ENCODE measurements around the gene G3BP2. TPM values are rescaled to one million over a fixed set of nuclear protein-coding genes. Genes with fewer than 3 reads are reported as not detected.
A peak's percentile ranks its signal among the peaks of the same experiment; 100 is the strongest.

G3BP2 gene
- total RNA-seq, 2 experiments from 2014 or later: 185 to 197 TPM

GRCh38 chr4:75633846-75634245 is 39.4 kb downstream of the G3BP2 start:
- ChIA-PET POLR2A (no interaction called here), CTCF (no interaction called here)
- Mint-ChIP-seq H3K9me3 (no peaks in the 10 kb centered on the region), H3K27ac (no peak overlapping the region), H3K4me3 (no peak overlapping the region), H3K4me1 (ENCODE audit: low read depth) (peaks cover 22% of the 10 kb centered on the region), H3K36me3 (ENCODE audit: low read depth) (no peaks in the 10 kb centered on the region), H3K27me3 (no peaks in the 10 kb centered on the region)
- DNase-seq (no peak), ATAC-seq (no peak)
- no peak for TF ChIP-seq CTCF (IDR thresholded peaks at IDR 0.05)
- intact Hi-C loops (cut with micrococcal nuclease): no loop called here

GRCh38 chr4:75630937-75631329 is 42.3 kb downstream of the G3BP2 start:
- peaks cover 22% of the 10 kb centered on the region for H3K4me1 Mint-ChIP-seq (ENCODE audit: low read depth)
- CTCF ChIA-PET: interaction anchor here (0.6 to 2.3 kb wide), 8 partner anchors 17 to 265 kb away, joined by 3 to 9 read pairs (median 4); partner anchors contain the start of gene USO1
- intact Hi-C loops (cut with micrococcal nuclease): no loop called here
- ATAC-seq (no peak), DNase-seq (no peak)
- peak overlapping the region; percentile 14 for H3K27ac Mint-ChIP-seq
- TF ChIP-seq CTCF (IDR thresholded peaks at IDR 0.05): no peak
- H3K27me3 Mint-ChIP-seq: no peaks in the 10 kb centered on the region
- no peaks in the 10 kb centered on the region for H3K36me3 Mint-ChIP-seq (ENCODE audit: low read depth)
- H3K4me3 Mint-ChIP-seq: peak overlapping the region; percentile 73
- POLR2A ChIA-PET: interaction anchor here (0.8 to 1.5 kb wide), 3 partner anchors 10 to 38 kb away, joined by 3 to 4 read pairs (median 3); no protein-coding TSS in a partner anchor
- no peaks in the 10 kb centered on the region for H3K9me3 Mint-ChIP-seq

- POLR2A ChIA-PET: interaction anchor here (1.0 to 1.5 kb wide), 2 partner anchors 25 to 38 kb away, joined by 4 read pairs; no protein-coding TSS in a partner anchor
- H3K4me1 Mint-ChIP-seq (ENCODE audit: low read depth): peaks cover 22% of the 10 kb centered on the region
- TF ChIP-seq CTCF (IDR thresholded peaks at IDR 0.05): no peak
- no peaks in the 10 kb centered on the region for H3K27me3 Mint-ChIP-seq
- ATAC-seq (peak; percentile 98), DNase-seq (peak; percentile 92)
- H3K9me3 Mint-ChIP-seq: no peaks in the 10 kb centered on the region
- H3K27ac Mint-ChIP-seq: peak within 1 kb of the TSS; percentile 14
- CTCF ChIA-PET: interaction anchor here (0.6 to 2.3 kb wide), 6 partner anchors 12 to 265 kb away, joined by 3 to 9 read pairs (median 4); partner anchors contain the start of gene USO1
- peak within 1 kb of the TSS; percentile 73 for H3K4me3 Mint-ChIP-seq
- H3K36me3 Mint-ChIP-seq (ENCODE audit: low read depth): no peaks in the 10 kb centered on the region
- intact Hi-C loops (cut with micrococcal nuclease): no loop called here
Observed at GRCh38 chr4:75630174-75630936, 42.9 kb downstream of the G3BP2 start, which contains the start of gene CDKL2. TSS of gene CDKL2 (minus strand) at chr4:75630528. CDS start at chr4:75625988, 4,540 bp downstream.

- TF ChIP-seq CTCF (IDR thresholded peaks at IDR 0.05): no peak
- ChIA-PET CTCF (interaction anchor here (1.0 to 2.3 kb wide), 3 partner anchors 13 to 94 kb away, joined by 3 to 9 read pairs (median 5); partner anchors contain the start of gene USO1), POLR2A (interaction anchor here (0.5 to 1.6 kb wide), 3 partner anchors 26 to 801 kb away, joined by 3 to 4 read pairs (median 3); partner anchors contain the start of gene USO1)
- Mint-ChIP-seq H3K9me3 (no peaks in the 10 kb centered on the region), H3K36me3 (ENCODE audit: low read depth) (no peaks in the 10 kb centered on the region), H3K27ac (no peak overlapping the region), H3K4me1 (ENCODE audit: low read depth) (peaks cover 21% of the 10 kb centered on the region), H3K4me3 (peak overlapping the region; percentile 31), H3K27me3 (no peaks in the 10 kb centered on the region)
- intact Hi-C loops (cut with micrococcal nuclease): no loop called here
- no peak for ATAC-seq
- no peak for DNase-seq
Observed at GRCh38 chr4:75629239-75629638, 44.0 kb downstream of the G3BP2 start.

- Mint-ChIP-seq H3K27me3 (no peaks in the 10 kb centered on the region), H3K9me3 (no peaks in the 10 kb centered on the region)
- POLR2A ChIA-PET: no interaction called here
Observed at GRCh38 chr4:75623026-75623425, 50.2 kb downstream of the G3BP2 start.

More at GRCh38 chr4:75623026-75623425, 50.2 kb downstream of the G3BP2 start:
- intact Hi-C loops (cut with micrococcal nuclease): no loop called here
- ATAC-seq (no peak), DNase-seq (no peak)
- Mint-ChIP-seq H3K4me1 (ENCODE audit: low read depth) (no peaks in the 10 kb centered on the region), H3K4me3 (no peak overlapping the region), H3K27ac (no peak overlapping the region), H3K36me3 (ENCODE audit: low read depth) (no peaks in the 10 kb centered on the region)
- no peak for TF ChIP-seq CTCF (IDR thresholded peaks at IDR 0.05)
- CTCF ChIA-PET: no interaction called here

All from activated CD8-positive, alpha-beta T cell treated with anti-CD3 and anti-CD28 coated beads for 36 hours (primary cell).